GM19463 (cell line): ENCODE data around the gene ZNF554.

Source experiments
- ATAC-seq: cut with Tn5 transposase; IDR thresholded peaks from one replicate; pipeline ENCODE4 v1.9.1; 2021; ENCODE audit warnings: mild to moderate bottlenecking, moderate library complexity; ENCODE audit not compliant: unreplicated experiment

The ZNF554 gene

GRCh38 chr19:2823646-2824045 lies 4.0 kb downstream of the ZNF554 start:
- no peak for ATAC-seq

GRCh38 chr19:2824129-2824528 lies 4.5 kb downstream of the ZNF554 start:
- ATAC-seq = no peak

- no peak for ATAC-seq
These were observed 7.4 kb downstream of the ZNF554 start for GRCh38 chr19:2827022-2827421.

GRCh38 chr19:2827840-2828489 lies 8.3 kb downstream of the ZNF554 start:
- ATAC-seq = no peak

- ATAC-seq = no peak
These were observed 14.7 kb downstream of the ZNF554 start for GRCh38 chr19:2834294-2834871.

GRCh38 chr19:2837430-2837829 lies 17.8 kb downstream of the ZNF554 start:
- no peak for ATAC-seq

GRCh38 chr19:2840794-2841791 lies 21.4 kb downstream of the ZNF554 start, which contains the start of gene ZNF555:
Gene ZNF555, plus strand, starts transcription at chr19:2841475. Its CDS starts 98 bp downstream, at chr19:2841573.
- peak; percentile 93 for ATAC-seq

- no peak for ATAC-seq
These were observed 22.3 kb downstream of the ZNF554 start for GRCh38 chr19:2841855-2842574.

GRCh38 chr19:2845107-2845506 lies 25.4 kb downstream of the ZNF554 start:
- ATAC-seq = no peak

GRCh38 chr19:2846180-2846894 lies 26.7 kb downstream of the ZNF554 start:
- no peak for ATAC-seq

GRCh38 chr19:2847507-2847906 lies 27.8 kb downstream of the ZNF554 start:
- no peak for ATAC-seq

- no peak for ATAC-seq
These were observed 28.9 kb downstream of the ZNF554 start for GRCh38 chr19:2848616-2849015.

GRCh38 chr19:2850256-2850925 lies 30.7 kb downstream of the ZNF554 start:
- no peak for ATAC-seq

- ATAC-seq = no peak
These were observed 32.9 kb downstream of the ZNF554 start for GRCh38 chr19:2852598-2852997.

GRCh38 chr19:2853015-2853606 lies 33.4 kb downstream of the ZNF554 start:
- ATAC-seq = no peak

GRCh38 chr19:2854849-2855248 lies 35.2 kb downstream of the ZNF554 start:
- ATAC-seq = no peak

- ATAC-seq = no peak
These were observed 36.9 kb downstream of the ZNF554 start for GRCh38 chr19:2856457-2857050.

GRCh38 chr19:2858864-2859263 lies 39.2 kb downstream of the ZNF554 start:
- no peak for ATAC-seq

GRCh38 chr19:2863816-2864215 lies 44.1 kb downstream of the ZNF554 start:
- ATAC-seq = no peak
